Measurements from ENCODE around the gene MPDU1. TPM values are rescaled to one million over a fixed set of nuclear protein-coding genes. Genes with fewer than 3 reads are reported as not detected.
A peak's percentile ranks its signal among the peaks of the same experiment; 100 is the strongest.
"Not testable (repeated sequence)": the region's sequence is repeated elsewhere in the genome, so short reads cannot be mapped to it uniquely, and the experiment has no call there.

MPDU1 gene
- total and polyA plus RNA-seq, 4 experiments from 2014 or later, result 23.8 to 50.1 (median 33.3) TPM

- no peaks in the 10 kb centered on the region for H3K9me3 Mint-ChIP-seq
- peaks cover 3 to 20% (median 11%) of the 10 kb centered on the region in 4 donors for H3K4me1 Mint-ChIP-seq
- H3K4me3 Mint-ChIP-seq, result no peak overlapping the region
- H3K27ac ChIP-seq (ENCODE audit: low read depth, low read length), result no peak overlapping the region
- H3K27me3 ChIP-seq (ENCODE audit: insufficient read depth, low read length), result no peaks in the 10 kb centered on the region
- intact Hi-C loops (cut with micrococcal nuclease), result no loop called here
- no peaks in the 10 kb centered on the region for H3K36me3 ChIP-seq (ENCODE audit: insufficient read depth, low read length)
- no peaks in the 10 kb centered on the region for H3K9me3 ChIP-seq (ENCODE audit: control insufficient read depth in 1 of 2, low read length in 2 of 2)
- H3K27me3 Mint-ChIP-seq, result no peaks in the 10 kb centered on the region
- no peak overlapping the region for H3K4me3 ChIP-seq (ENCODE audit: low read length in 2 of 2)
- no peak for DNase-seq
- peaks cover 13% of the 10 kb centered on the region for H3K4me1 ChIP-seq (ENCODE audit: insufficient read depth, low read length)
- ChIA-PET CTCF (ENCODE audit: partially characterized antibody) (interaction anchor here (1.7 kb wide), 1 partner anchor 64 kb away, joined by 4 read pairs; the partner anchor contains the start of gene TP53), POLR2A (ENCODE audit: partially characterized antibody) (interaction anchor here (1.0 kb wide), 1 partner anchor 9 kb away, joined by 3 read pairs; the partner anchor contains the start of gene FXR2)
- H3K36me3 Mint-ChIP-seq, result peaks cover 0 to 6% of the 10 kb centered on the region in 2 donors
- H3K27ac Mint-ChIP-seq, result no peak overlapping the region
Observed at GRCh38 chr17:7623661-7624060, 40.0 kb downstream of the MPDU1 start.

GRCh38 chr17:7625749-7626148 is 42.1 kb downstream of the MPDU1 start:
- Mint-ChIP-seq H3K4me3 (peak overlapping the region in 2 of 8 donors; percentile 45 to 93), H3K4me1 (peaks cover 4 to 20% (median 11%) of the 10 kb centered on the region in 4 donors)
- H3K27ac ChIP-seq (ENCODE audit: low read depth, low read length), result not testable (repeated sequence)

GRCh38 chr17:7626307-7626706 is 42.7 kb downstream of the MPDU1 start:
- Mint-ChIP-seq H3K27me3 (no peaks in the 10 kb centered on the region), H3K4me3 (peak overlapping the region; percentile 38 to 95 (median 92)), H3K36me3 (peaks cover 0 to 6% of the 10 kb centered on the region in 2 donors), H3K4me1 (peaks cover 4 to 20% (median 11%) of the 10 kb centered on the region in 4 donors), H3K9me3 (no peaks in the 10 kb centered on the region), H3K27ac (peak overlapping the region in 2 of 7 donors; percentile 70 to 75)
- H3K27me3 ChIP-seq (ENCODE audit: insufficient read depth, low read length), result no peaks in the 10 kb centered on the region
- H3K4me1 ChIP-seq (ENCODE audit: insufficient read depth, low read length), result peaks cover 13% of the 10 kb centered on the region
- ChIA-PET CTCF (ENCODE audit: partially characterized antibody) (interaction anchor here (1.1 to 2.9 kb wide), 6 partner anchors 10 to 108 kb away, joined by 3 to 28 read pairs (median 6); partner anchors contain the start of genes FXR2, TP53 and WRAP53), POLR2A (ENCODE audit: partially characterized antibody) (interaction anchor here (1.0 to 3.8 kb wide), 7 partner anchors 12 to 171 kb away, joined by 3 to 84 read pairs (median 18); partner anchors contain the start of genes FXR2, MPDU1, POLR2A and SOX15)
- DNase-seq, result no peak
- no peaks in the 10 kb centered on the region for H3K36me3 ChIP-seq (ENCODE audit: insufficient read depth, low read length)
- no peak overlapping the region for H3K4me3 ChIP-seq (ENCODE audit: low read length in 2 of 2)
- H3K27ac ChIP-seq (ENCODE audit: low read depth, low read length), result no peak overlapping the region
- H3K9me3 ChIP-seq (ENCODE audit: control insufficient read depth in 1 of 2, low read length in 2 of 2), result no peaks in the 10 kb centered on the region
- intact Hi-C loops (cut with micrococcal nuclease), result no loop called here

More at GRCh38 chr17:7625749-7626148, 42.1 kb downstream of the MPDU1 start:
- intact Hi-C loops (cut with micrococcal nuclease); DNase-seq; H3K9me3 Mint-ChIP-seq; H3K36me3 Mint-ChIP-seq; H3K4me3 ChIP-seq (ENCODE audit: low read length in 2 of 2); H3K9me3 ChIP-seq (ENCODE audit: control insufficient read depth in 1 of 2, low read length in 2 of 2); H3K27me3 ChIP-seq (ENCODE audit: insufficient read depth, low read length); H3K27ac Mint-ChIP-seq; H3K36me3 ChIP-seq (ENCODE audit: insufficient read depth, low read length); H3K27me3 Mint-ChIP-seq: not testable (repeated sequence)
- peaks cover 13% of the 10 kb centered on the region for H3K4me1 ChIP-seq (ENCODE audit: insufficient read depth, low read length)
- ChIA-PET CTCF (ENCODE audit: partially characterized antibody) (interaction anchor here (1.1 to 2.9 kb wide), 3 partner anchors 10 to 62 kb away, joined by 3 to 28 read pairs (median 5); partner anchors contain the start of genes FXR2, TP53 and WRAP53), POLR2A (ENCODE audit: partially characterized antibody) (interaction anchor here (3.1 to 3.8 kb wide), 2 partner anchors 11 to 61 kb away, joined by 46 to 84 read pairs; partner anchors contain the start of genes FXR2, TP53 and WRAP53)

DNA sequence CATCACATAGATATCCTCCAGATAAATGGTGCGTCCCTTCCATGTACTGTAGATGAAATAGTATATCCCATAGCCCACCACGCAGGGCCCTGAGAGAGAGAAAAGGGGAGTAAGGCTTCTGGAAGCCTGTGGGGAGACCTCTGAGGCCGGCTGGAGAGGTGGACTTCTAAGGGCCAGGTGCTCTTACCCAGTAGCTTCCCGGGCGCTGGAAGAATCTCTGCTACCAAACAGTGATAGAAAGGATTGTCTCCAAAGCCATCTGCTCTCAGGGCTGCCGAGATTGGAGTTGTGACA is 43.3 kb downstream of the MPDU1 start:
- Mint-ChIP-seq H3K36me3 (peaks cover 0 to 6% of the 10 kb centered on the region in 2 donors), H3K4me1 (peaks cover 4 to 20% (median 11%) of the 10 kb centered on the region in 4 donors), H3K4me3 (peak overlapping the region; percentile 91 to 95 (median 93)), H3K27ac (peak overlapping the region; percentile 75 to 96 (median 91)), H3K27me3 (no peaks in the 10 kb centered on the region), H3K9me3 (no peaks in the 10 kb centered on the region)
- intact Hi-C loops (cut with micrococcal nuclease), result loop anchor here (1.0 kb wide), 2 partner anchors 12 to 59 kb away; no protein-coding TSS in a partner anchor
- Histone ChIP-seq H3K36me3 (ENCODE audit: insufficient read depth, low read length) (no peaks in the 10 kb centered on the region), H3K27me3 (ENCODE audit: insufficient read depth, low read length) (no peaks in the 10 kb centered on the region), H3K27ac (ENCODE audit: low read depth, low read length) (peak overlapping the region; percentile 82), H3K4me3 (ENCODE audit: low read length in 2 of 2) (peak overlapping the region; percentile 76 to 82), H3K4me1 (ENCODE audit: insufficient read depth, low read length) (peaks cover 13% of the 10 kb centered on the region), H3K9me3 (ENCODE audit: control insufficient read depth in 1 of 2, low read length in 2 of 2) (no peaks in the 10 kb centered on the region)
- no peak for DNase-seq
- CTCF ChIA-PET (ENCODE audit: partially characterized antibody), result interaction anchor here (0.9 to 2.9 kb wide), 8 partner anchors 10 to 109 kb away, joined by 3 to 28 read pairs (median 4); partner anchors contain the start of genes FXR2, TP53 and WRAP53
- POLR2A ChIA-PET (ENCODE audit: partially characterized antibody), result interaction anchor here (1.0 to 3.8 kb wide), 13 partner anchors 13 to 669 kb away, joined by 3 to 84 read pairs (median 8); partner anchors contain the start of genes ATP1B2, CD68, FXR2 and MPDU1

DNA sequence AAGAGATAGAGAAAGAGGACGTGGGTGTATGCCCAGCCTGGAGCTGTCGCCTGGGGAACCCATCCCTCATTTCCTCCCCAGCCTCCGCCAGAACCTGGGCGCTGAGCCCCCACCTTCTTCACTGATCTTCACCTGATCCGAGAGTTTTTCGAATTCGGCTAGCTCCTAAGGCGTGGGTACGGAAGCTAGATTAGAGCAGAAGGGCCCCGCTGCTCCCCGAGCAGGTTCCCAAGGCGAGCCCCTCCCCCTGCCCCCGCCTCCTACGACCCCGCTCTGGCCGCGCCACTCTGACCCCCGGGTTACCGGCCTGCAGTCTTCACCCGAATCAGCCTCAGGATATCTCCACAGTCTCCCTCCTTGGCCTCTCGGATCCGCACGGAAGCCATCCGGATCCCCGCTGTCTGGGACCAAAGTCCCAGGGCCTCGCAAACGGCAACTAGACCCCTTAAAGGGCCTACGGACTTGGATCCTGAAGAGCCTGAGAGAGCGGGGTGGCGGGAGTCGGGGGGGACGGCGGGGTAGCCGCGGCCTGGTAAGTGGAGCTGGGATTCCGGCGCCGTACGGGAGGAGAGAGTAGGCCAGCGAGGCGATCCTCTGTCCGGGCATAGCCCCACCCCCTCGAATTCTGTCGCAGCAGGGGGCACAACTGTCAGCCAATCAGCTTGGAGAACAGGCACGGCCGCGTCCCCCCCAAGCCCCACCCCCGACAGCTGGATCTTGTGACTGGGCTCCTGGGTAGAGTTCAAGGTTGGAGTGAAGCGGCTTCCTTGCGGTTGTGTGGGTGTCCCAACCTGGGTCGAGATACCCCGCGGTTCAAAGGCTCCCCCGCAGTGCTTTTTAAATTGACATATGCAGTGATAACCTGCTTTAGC is 43.8 kb downstream of the MPDU1 start, which contains the start of gene SAT2:
TSS of gene SAT2 (minus strand) at position 572 of the 872 bp plus-strand sequence. CDS start at position 386, 186 bp downstream.
- no peaks in the 10 kb centered on the region for H3K36me3 ChIP-seq (ENCODE audit: insufficient read depth, low read length)
- H3K36me3 Mint-ChIP-seq, result peaks cover 0 to 6% of the 10 kb centered on the region in 2 donors
- POLR2A ChIA-PET (ENCODE audit: partially characterized antibody), result interaction anchor here (0.7 to 3.8 kb wide), 19 partner anchors 11 to 668 kb away, joined by 3 to 84 read pairs (median 4); partner anchors contain the start of genes ATP1B2, CD68, FXR2 and MPDU1

DNA sequence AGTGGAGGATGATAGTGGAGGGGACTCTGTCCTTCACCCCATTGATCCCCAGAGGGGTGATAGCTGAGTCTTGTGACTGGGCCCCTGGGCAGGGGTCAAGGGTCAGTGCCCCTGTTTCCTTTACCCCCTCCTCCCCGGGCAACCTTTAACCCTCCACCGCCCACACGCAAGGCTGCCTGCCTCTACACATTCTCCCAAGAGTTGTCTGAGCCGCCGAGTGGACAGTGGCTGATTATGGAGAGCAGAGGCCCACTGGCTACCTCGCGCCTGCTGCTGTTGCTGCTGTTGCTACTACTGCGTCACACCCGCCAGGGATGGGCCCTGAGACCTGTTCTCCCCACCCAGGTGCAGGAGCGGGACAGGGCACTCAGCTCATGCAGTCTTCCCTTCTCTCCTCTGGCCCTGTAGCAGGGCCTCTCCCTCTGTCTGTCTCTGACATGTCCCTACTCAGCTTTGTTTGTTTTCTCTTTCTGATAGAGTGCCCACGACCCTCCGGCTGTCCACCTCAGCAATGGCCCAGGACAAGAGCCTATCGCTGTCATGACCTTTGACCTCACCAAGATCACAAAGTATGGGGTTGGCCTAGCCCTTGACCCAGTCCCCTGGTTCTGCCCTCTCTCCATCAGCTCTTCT is 46.4 kb downstream of the MPDU1 start, which contains the start of gene SHBG:
TSS of gene SHBG (plus strand) at position 197 of the 633 bp plus-strand sequence. CDS start at position 235, 38 bp downstream.
- Histone ChIP-seq H3K4me1 (ENCODE audit: insufficient read depth, low read length) (peaks cover 13% of the 10 kb centered on the region), H3K36me3 (ENCODE audit: insufficient read depth, low read length) (no peaks in the 10 kb centered on the region), H3K9me3 (ENCODE audit: control insufficient read depth in 1 of 2, low read length in 2 of 2) (no peaks in the 10 kb centered on the region), H3K27ac (ENCODE audit: low read depth, low read length) (no peak within 1 kb of the TSS), H3K27me3 (ENCODE audit: insufficient read depth, low read length) (no peaks in the 10 kb centered on the region), H3K4me3 (ENCODE audit: low read length in 2 of 2) (no peak within 1 kb of the TSS)
- H3K4me1 Mint-ChIP-seq, result peaks cover 4 to 20% (median 14%) of the 10 kb centered on the region in 4 donors
- no peak for DNase-seq
- intact Hi-C loops (cut with micrococcal nuclease), result no loop called here
- H3K4me3 Mint-ChIP-seq, result peak within 1 kb of the TSS in 2 of 8 donors; percentile 26 to 36
- peak within 1 kb of the TSS in 2 of 7 donors; percentile 6 to 59 for H3K27ac Mint-ChIP-seq
- peaks cover 0 to 6% of the 10 kb centered on the region in 2 donors for H3K36me3 Mint-ChIP-seq
- ChIA-PET CTCF (ENCODE audit: partially characterized antibody) (interaction anchor here (4.7 kb wide), 1 partner anchor 58 kb away, joined by 56 read pairs; the partner anchor contains the start of genes TP53 and WRAP53), POLR2A (ENCODE audit: partially characterized antibody) (interaction anchor here (5.0 kb wide), 1 partner anchor 57 kb away, joined by 42 read pairs; the partner anchor contains the start of genes TP53 and WRAP53)
- H3K27me3 Mint-ChIP-seq, result no peaks in the 10 kb centered on the region
- H3K9me3 Mint-ChIP-seq, result no peaks in the 10 kb centered on the region

More for the DNA sequence above, 43.8 kb downstream of the MPDU1 start, which contains the start of gene SAT2:
- Histone ChIP-seq H3K27me3 (ENCODE audit: insufficient read depth, low read length) (no peaks in the 10 kb centered on the region), H3K9me3 (ENCODE audit: control insufficient read depth in 1 of 2, low read length in 2 of 2) (no peaks in the 10 kb centered on the region), H3K27ac (ENCODE audit: low read depth, low read length) (peak within 1 kb of the TSS; percentile 82), H3K4me3 (ENCODE audit: low read length in 2 of 2) (peak within 1 kb of the TSS; percentile 76 to 82), H3K4me1 (ENCODE audit: insufficient read depth, low read length) (peaks cover 13% of the 10 kb centered on the region)
- peaks cover 4 to 20% (median 14%) of the 10 kb centered on the region in 4 donors for H3K4me1 Mint-ChIP-seq
- CTCF ChIA-PET (ENCODE audit: partially characterized antibody), result interaction anchor here (0.9 to 2.9 kb wide), 8 partner anchors 9 to 109 kb away, joined by 3 to 28 read pairs (median 4); partner anchors contain the start of genes FXR2, TP53 and WRAP53
- peak within 1 kb of the TSS; percentile 75 to 96 (median 91) for H3K27ac Mint-ChIP-seq
- peak within 1 kb of the TSS; percentile 91 to 95 (median 93) for H3K4me3 Mint-ChIP-seq
- no peaks in the 10 kb centered on the region for H3K27me3 Mint-ChIP-seq
- no peaks in the 10 kb centered on the region for H3K9me3 Mint-ChIP-seq
- intact Hi-C loops (cut with micrococcal nuclease), result loop anchor here (1.0 kb wide), 2 partner anchors 12 to 59 kb away; no protein-coding TSS in a partner anchor
- DNase-seq, result peak; percentile 73 to 88 (median 75)

All from CD4-positive, alpha-beta memory T cell (primary cell).